H1 (cell line): ENCODE measurements around the gene TNNI2. TPM values are rescaled to one million over a fixed set of nuclear protein-coding genes. Genes with fewer than 3 reads are reported as not detected.

Source experiments
- CTCF ChIA-PET: fragments of 300-600 bp; sonication (Branson Sonifier 250); formaldehyde crosslinking; loops from one replicate; lab custom pipeline; 2021; ENCODE audit not compliant: partially characterized antibody; lab: Charles Lee
- POLR2A ChIA-PET: fragments of 300-600 bp; sonication (Branson Sonifier 250); formaldehyde crosslinking; loops from one replicate; lab custom pipeline; 2021; ENCODE audit warnings: inconsistent platforms; ENCODE audit not compliant: partially characterized antibody; lab: Charles Lee
- DNase-seq, 2 experiments: peaks; one replicate each; pipeline versions ENCODE4 v3.0.0 to v3.0.0-alpha.2; 2010 to 2022; ENCODE audit warnings: low spot score in 2 of 2, low read depth in 1 of 2, mixed read lengths in 1 of 2
- FAIRE-seq: peaks from 2 replicates; lab custom pipeline; 2011; peaks lifted over from hg19 to GRCh38; lab: Jason Lieb, UNC
- H2AFZ ChIP-seq: 2 replicates; pipeline ENCODE4 v1.8.1; 2012; ENCODE audit warnings: low read length, inconsistent platforms
- H2AK5ac ChIP-seq: 2 replicates; pipeline ENCODE4 v1.6.1; 2013; ENCODE audit warnings: low read depth, low read length
- H2BK120ac ChIP-seq: replicated peaks from 2 replicates; pipeline ENCODE3; 2013; ENCODE audit warnings: low read depth, low read length, inconsistent platforms
- H2BK12ac ChIP-seq: 2 replicates; pipeline ENCODE4 v1.6.1; 2013; ENCODE audit warnings: low read depth, low read length
- H2BK15ac ChIP-seq: 2 replicates; pipeline ENCODE4 v1.6.1; 2013; ENCODE audit warnings: low read length
- H2BK20ac ChIP-seq: 2 replicates; pipeline ENCODE4 v1.6.1; 2013; ENCODE audit warnings: low read length
- H2BK5ac ChIP-seq: 2 replicates; pipeline ENCODE4 v1.6.1; 2013; ENCODE audit warnings: low read depth, low read length
- H3K14ac ChIP-seq: 2 replicates; pipeline ENCODE4 v1.6.1; 2013; ENCODE audit warnings: inconsistent platforms; ENCODE audit not compliant: insufficient read length
- H3K18ac ChIP-seq: 2 replicates; pipeline ENCODE4 v1.6.1; 2013; ENCODE audit warnings: low read length; ENCODE audit errors: extremely low read depth
- H3K23ac ChIP-seq: 2 replicates; pipeline ENCODE4 v1.6.1; 2013; ENCODE audit warnings: inconsistent platforms; ENCODE audit not compliant: insufficient read length
- H3K23me2 ChIP-seq: 2 replicates; pipeline ENCODE4 v1.6.1; 2013; ENCODE audit warnings: low read depth, low read length
- H3K27ac ChIP-seq: 2 replicates; pipeline ENCODE4 v1.6.1; 2011; ENCODE audit warnings: low read depth, low read length, inconsistent platforms
- H3K27me3 ChIP-seq, 4 experiments: replicated peaks in 1 of 4; 1 replicate in 1 of 4; 2 replicates in 3 of 4; pipeline versions ENCODE4 v1.6.1 to v1.8.1; 2011 to 2013; ENCODE audit warnings: low read length in 3 of 4, mild to moderate bottlenecking in 3 of 4, inconsistent platforms in 2 of 4, mixed read lengths in 2 of 4, moderate library complexity in 1 of 4; ENCODE audit not compliant: control insufficient read depth in 3 of 4, insufficient read depth in 3 of 4; ENCODE audit errors: extremely low read depth in 1 of 4
- H3K36me3 ChIP-seq, 4 experiments: 2 replicates each; pipeline versions ENCODE4 v1.6.1 to v1.8.1; 2011 to 2013; ENCODE audit warnings: mild to moderate bottlenecking in 4 of 4, low read length in 3 of 4, moderate library complexity in 2 of 4, control low read depth in 1 of 4, inconsistent platforms in 1 of 4; ENCODE audit not compliant: insufficient read depth in 4 of 4, control insufficient read depth in 2 of 4
- H3K4ac ChIP-seq: replicated peaks from 2 replicates; pipeline ENCODE3; 2013; ENCODE audit warnings: low read length, low read depth, mixed read lengths, inconsistent platforms; ENCODE audit not compliant: insufficient read length
- H3K4me1 ChIP-seq, 4 experiments: replicated peaks in 1 of 4; 1 replicate in 1 of 4; 2 replicates in 3 of 4; pipeline versions ENCODE4 v1.6.1 to v1.8.1; 2011 to 2013; ENCODE audit warnings: low read length in 3 of 4, inconsistent platforms in 2 of 4, mixed read lengths in 1 of 4; ENCODE audit not compliant: insufficient read depth in 4 of 4, control insufficient read depth in 3 of 4
- H3K4me2 ChIP-seq, 2 experiments: 2 replicates each; pipeline versions ENCODE4 v1.6.1 to v1.8.1; 2011 to 2013; ENCODE audit warnings: low read depth in 2 of 2, low read length in 2 of 2, control low read depth in 1 of 2, inconsistent platforms in 1 of 2, mild to moderate bottlenecking in 1 of 2; ENCODE audit not compliant: insufficient read depth in 1 of 2
- H3K4me3 ChIP-seq, 4 experiments: fragments of 200-600, 300-600 bp in 1 of 4; sonication (generic), shearing (Covaris generic), sonication (Bioruptor Twin) in 1 of 4; 2 replicates each; pipeline versions ENCODE4 v1.5.1 to v1.8.1; 2011 to 2016; ENCODE audit warnings: low read length in 4 of 4, low read depth in 3 of 4, control low read depth in 2 of 4, inconsistent platforms in 2 of 4, mild to moderate bottlenecking in 2 of 4, mixed read lengths in 1 of 4, moderate library complexity in 1 of 4; ENCODE audit not compliant: insufficient read depth in 2 of 4; ENCODE audit errors: extremely low read depth in 1 of 4
- H3K56ac ChIP-seq: replicated peaks from 2 replicates; pipeline ENCODE3; 2013; ENCODE audit warnings: low read depth, mild to moderate bottlenecking, mixed read lengths, low read length, inconsistent platforms; ENCODE audit not compliant: insufficient read length
- H3K79me1 ChIP-seq: 2 replicates; pipeline ENCODE4 v1.6.1; 2013; ENCODE audit warnings: low read depth, low read length, control low read depth
- H3K79me2 ChIP-seq, 2 experiments: 2 replicates each; pipeline versions ENCODE4 v1.6.1 to v1.8.1; 2012 to 2013; ENCODE audit warnings: low read length in 2 of 2, mild to moderate bottlenecking in 2 of 2, inconsistent platforms in 1 of 2; ENCODE audit not compliant: insufficient read depth in 2 of 2, control insufficient read depth in 1 of 2
- H3K9ac ChIP-seq, 4 experiments: replicated peaks in 1 of 4; 1 replicate in 1 of 4; 2 replicates in 3 of 4; pipeline versions ENCODE4 v1.6.1 to v1.8.1; 2011 to 2013; ENCODE audit warnings: low read depth in 3 of 4, low read length in 3 of 4, control low read depth in 2 of 4, mild to moderate bottlenecking in 2 of 4, moderate library complexity in 2 of 4, inconsistent platforms in 1 of 4; ENCODE audit errors: extremely low read depth in 1 of 4
- H3K9me3 ChIP-seq, 2 experiments: 2 replicates each; pipeline versions ENCODE4 v1.6.1 to v1.8.1; 2012 to 2013; ENCODE audit warnings: mild to moderate bottlenecking in 2 of 2, moderate library complexity in 2 of 2, control low read depth in 1 of 2, inconsistent platforms in 1 of 2, low read depth in 1 of 2, low read length in 1 of 2, mixed read lengths in 1 of 2; ENCODE audit not compliant: insufficient read depth in 2 of 2
- H4K20me1 ChIP-seq, 2 experiments: replicated peaks in 1 of 2; 2 replicates each; pipeline versions ENCODE3 to v1.8.1; 2011 to 2013; ENCODE audit warnings: inconsistent platforms in 2 of 2, low read length in 2 of 2, mild to moderate bottlenecking in 1 of 2; ENCODE audit not compliant: insufficient read depth in 2 of 2, control insufficient read depth in 1 of 2
- H4K5ac ChIP-seq: 2 replicates; pipeline ENCODE4 v1.6.1; 2013; ENCODE audit warnings: low read length, low read depth, mixed read lengths, inconsistent platforms; ENCODE audit not compliant: insufficient read length
- H4K8ac ChIP-seq: 2 replicates; pipeline ENCODE4 v1.8.0; 2013; ENCODE audit warnings: mild to moderate bottlenecking, moderate library complexity, low read length, inconsistent platforms; ENCODE audit not compliant: insufficient read depth; ENCODE audit errors: extremely low read depth
- H4K91ac ChIP-seq: replicated peaks from 2 replicates; pipeline ENCODE3; 2013; ENCODE audit warnings: low read length, mixed read lengths, inconsistent platforms; ENCODE audit not compliant: insufficient read length
- CTBP2 ChIP-seq: IDR thresholded peaks from 2 replicates; pipeline ENCODE4 v1.7.0; 2011; ENCODE audit warnings: borderline replicate concordance, mild to moderate bottlenecking, moderate library complexity, mixed read lengths, low read length; ENCODE audit not compliant: insufficient read depth, insufficient read length
- FOSL1 ChIP-seq: IDR thresholded peaks from 2 replicates; pipeline ENCODE4 v1.6.1; 2011; ENCODE audit warnings: mild to moderate bottlenecking, low read depth, low read length, moderate library complexity; ENCODE audit not compliant: insufficient read depth
- JUN ChIP-seq: IDR thresholded peaks from 2 replicates; pipeline ENCODE4 v1.6.1; 2011; ENCODE audit warnings: low read depth, mild to moderate bottlenecking, improper control_type of control experiment, low read length
- JUND ChIP-seq: IDR thresholded peaks from 2 replicates; pipeline ENCODE4 v1.6.1; 2011; ENCODE audit warnings: mild to moderate bottlenecking, improper control_type of control experiment, low read length
- YY1 ChIP-seq: IDR thresholded peaks from 2 replicates; pipeline ENCODE4 v1.6.1; 2011; ENCODE audit warnings: low read depth, mild to moderate bottlenecking, low read length
- WGBS, 2 experiments: shearing (Covaris generic) in 1 of 2; methylation state at CpG; one replicate each; pipeline versions ENCODE4 v1.1.6 to v1.1.7; 2013 to 2015; ENCODE audit warnings: low lambda C conversion rate in 2 of 2, mixed read lengths in 2 of 2, inconsistent platforms in 1 of 2, low coverage in 1 of 2, missing lambda C conversion rate in 1 of 2; ENCODE audit not compliant: insufficient replicate concordance in 2 of 2, insufficient coverage in 1 of 2, insufficient read length in 1 of 2; ENCODE audit errors: extremely low coverage in 1 of 2, missing lambda C conversion rate in 1 of 2; 5-methylcytosine and 5-hydroxymethylcytosine counted together
- polyA plus RNA-seq, 7 experiments: library from polyadenylated mRNA; depleted of rRNA in 3 of 7; stranded (reverse) in 5 of 7; unstranded in 2 of 7; fragments of >200 nt in 5 of 7; fragments of 200-250 nt in 2 of 7; gene quantifications; 1 replicate in 5 of 7; 2 replicates in 1 of 7; 4 replicates in 1 of 7; pipeline versions ENCODE4 v1.2.1 to v1.2.3, GENCODE V29; 2011 to 2013; ENCODE audit warnings: missing spikeins in 2 of 7, mixed read lengths in 2 of 7
- total RNA-seq: library from RNA; stranded (reverse); fragmentation: NEBNext Ultra II Directional; extraction: Animal tissue kit (Norgen Biotek cat#: 25700); gene quantifications from 2 replicates; pipeline ENCODE4 v1.2.1, GENCODE V29; 2021
- TF ChIP-seq, protein P1 (sequence below): IDR thresholded peaks from 2 replicates; pipeline ENCODE4 v1.6.1; 2012; ENCODE audit warnings: inconsistent platforms
- TF ChIP-seq, protein P2 (sequence below), 3 experiments: IDR thresholded peaks; 1 replicate in 2 of 3; 2 replicates in 1 of 3; pipeline versions ENCODE4 v1.5.1 to v1.6.1; 2011; ENCODE audit warnings: low read length in 3 of 3, mild to moderate bottlenecking in 3 of 3, inconsistent platforms in 2 of 3, low read depth in 1 of 3, moderate library complexity in 1 of 3; ENCODE audit not compliant: insufficient read depth in 1 of 3; ENCODE audit errors: control extremely low read depth in 1 of 3

Gene TNNI2
- total and polyA plus RNA-seq, 2 of the 8 experiments (the other 6 are each of a cell fraction or from before 2014, with no cell fraction given), result not detected

DNA sequence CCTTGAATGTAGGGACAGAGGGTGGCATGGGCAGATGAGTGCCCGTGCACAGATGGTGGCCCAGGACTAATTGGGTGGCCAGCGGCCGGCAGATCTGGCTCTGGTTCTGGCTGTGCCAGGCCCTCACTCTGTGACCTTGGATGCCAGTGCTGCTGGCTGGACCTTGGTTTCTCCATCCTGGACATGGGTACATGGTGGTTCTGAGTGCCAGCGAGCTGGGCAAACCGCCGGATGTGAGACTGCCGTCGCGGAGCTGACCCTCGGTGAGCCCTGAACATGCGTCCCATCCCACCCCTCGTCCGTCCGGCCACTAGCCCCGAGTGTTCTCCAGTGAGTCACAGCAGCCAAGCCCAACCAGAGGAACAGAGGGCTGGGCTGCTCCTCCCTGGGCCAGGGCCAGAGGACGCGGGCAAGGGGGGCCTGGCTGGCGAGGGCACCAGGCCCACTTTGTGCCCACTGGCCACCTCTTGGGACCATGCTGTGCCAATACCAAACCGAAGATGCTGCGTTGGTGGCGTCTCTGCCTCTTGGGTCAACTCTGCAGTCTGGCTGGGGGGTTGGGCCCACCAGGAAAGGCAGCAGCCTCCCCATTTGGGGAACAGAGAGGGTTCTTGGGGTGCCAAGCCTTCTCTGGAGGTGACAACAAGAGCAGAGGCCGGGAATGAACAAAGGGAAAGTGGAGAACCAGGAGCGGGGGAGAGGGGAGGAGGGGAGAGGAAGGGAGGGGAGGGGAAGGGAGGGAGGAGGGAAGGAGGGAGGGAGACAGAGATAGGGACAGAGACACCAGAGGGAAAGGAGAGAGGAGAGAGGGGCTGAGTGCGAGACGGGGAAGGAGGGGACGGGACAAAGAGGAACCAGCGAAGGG, 24.8 kb downstream of the TNNI2 start:
- WGBS, 2 experiments, result 69% methylated on average over 23 of the region's 27 CpGs; no CpG with 5 or more reads in 1 of the 2 experiments
- Histone ChIP-seq H3K56ac (no peak overlapping the region), H2BK12ac (peak overlapping the region; percentile 84; the same call in 1 of the 2 replicates), H3K27ac (no peak overlapping the region), H3K79me2 (no peaks in the 10 kb centered on the region), H4K91ac (no peak overlapping the region), H4K8ac (no peak overlapping the region), H3K4me3 (no peak overlapping the region), H3K9ac (no peak overlapping the region), H3K23ac (no peak overlapping the region), H4K5ac (no peak overlapping the region), H2BK20ac (no peak overlapping the region), H3K4me1 (peaks cover 0 to 16% (median 5%) of the 10 kb centered on the region in 4 experiments; a peak in 5 of 7 replicates), H2BK15ac (peak overlapping the region; percentile 46; the same call in 1 of the 2 replicates), H2BK120ac (no peak overlapping the region), H3K9me3 (no peaks in the 10 kb centered on the region), H2AK5ac (no peak overlapping the region; the same call in 1 of the 2 replicates), H4K20me1 (peaks cover 0 to 2% of the 10 kb centered on the region in 2 experiments), H3K79me1 (no peaks in the 10 kb centered on the region), H3K27me3 (no peaks in the 10 kb centered on the region), H3K18ac (no peak overlapping the region), H2AFZ (no peak overlapping the region), H3K14ac (no peak overlapping the region), H2BK5ac (0 out of 2 replicates have a peak overlapping the region, but pooled peaks have one; percentile 2), H3K23me2 (peaks cover 12% of the 10 kb centered on the region; the same call in 1 of the 2 replicates), H3K4ac (no peak overlapping the region), H3K36me3 (no peaks in the 10 kb centered on the region), H3K4me2 (no peak overlapping the region)
- FAIRE-seq (no peak), DNase-seq (no peak)
- ChIA-PET CTCF (interaction anchor here (1.0 to 4.1 kb wide), 5 partner anchors 11 to 293 kb away, joined by 4 to 23 read pairs (median 4); no protein-coding TSS in a partner anchor), POLR2A (no interaction called here)
- TF ChIP-seq, protein P1, sequence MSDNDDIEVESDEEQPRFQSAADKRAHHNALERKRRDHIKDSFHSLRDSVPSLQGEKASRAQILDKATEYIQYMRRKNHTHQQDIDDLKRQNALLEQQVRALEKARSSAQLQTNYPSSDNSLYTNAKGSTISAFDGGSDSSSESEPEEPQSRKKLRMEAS, result peak; percentile 62
- TF ChIP-seq, protein P2, sequence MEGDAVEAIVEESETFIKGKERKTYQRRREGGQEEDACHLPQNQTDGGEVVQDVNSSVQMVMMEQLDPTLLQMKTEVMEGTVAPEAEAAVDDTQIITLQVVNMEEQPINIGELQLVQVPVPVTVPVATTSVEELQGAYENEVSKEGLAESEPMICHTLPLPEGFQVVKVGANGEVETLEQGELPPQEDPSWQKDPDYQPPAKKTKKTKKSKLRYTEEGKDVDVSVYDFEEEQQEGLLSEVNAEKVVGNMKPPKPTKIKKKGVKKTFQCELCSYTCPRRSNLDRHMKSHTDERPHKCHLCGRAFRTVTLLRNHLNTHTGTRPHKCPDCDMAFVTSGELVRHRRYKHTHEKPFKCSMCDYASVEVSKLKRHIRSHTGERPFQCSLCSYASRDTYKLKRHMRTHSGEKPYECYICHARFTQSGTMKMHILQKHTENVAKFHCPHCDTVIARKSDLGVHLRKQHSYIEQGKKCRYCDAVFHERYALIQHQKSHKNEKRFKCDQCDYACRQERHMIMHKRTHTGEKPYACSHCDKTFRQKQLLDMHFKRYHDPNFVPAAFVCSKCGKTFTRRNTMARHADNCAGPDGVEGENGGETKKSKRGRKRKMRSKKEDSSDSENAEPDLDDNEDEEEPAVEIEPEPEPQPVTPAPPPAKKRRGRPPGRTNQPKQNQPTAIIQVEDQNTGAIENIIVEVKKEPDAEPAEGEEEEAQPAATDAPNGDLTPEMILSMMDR (IDR thresholded peaks at IDR 0.05; ENCODE audit: control extremely low read depth in 1 of 3, insufficient read depth in 1 of 3, low read depth in 1 of 3, low read length in 3 of 3), result no peak
- TF ChIP-seq JUND, result peak; percentile 85
- TF ChIP-seq JUN, result 0 out of 2 replicates have a peak, but pooled peaks have one; percentile 23
- peak; percentile 61; the same call in 1 of the 2 replicates for TF ChIP-seq YY1
- no peak for TF ChIP-seq FOSL1
- TF ChIP-seq CTBP2, result peak; percentile 57
